MV-4-11 (cell line): ENCODE measurements around the gene TALDO1.
A peak's percentile ranks its signal among the peaks of the same experiment; 100 is the strongest.

Experiments
- DNase-seq: peaks from one replicate; lab custom pipeline; 2025; lab: John Stamatoyannopoulos, UW

Gene TALDO1

DNA sequence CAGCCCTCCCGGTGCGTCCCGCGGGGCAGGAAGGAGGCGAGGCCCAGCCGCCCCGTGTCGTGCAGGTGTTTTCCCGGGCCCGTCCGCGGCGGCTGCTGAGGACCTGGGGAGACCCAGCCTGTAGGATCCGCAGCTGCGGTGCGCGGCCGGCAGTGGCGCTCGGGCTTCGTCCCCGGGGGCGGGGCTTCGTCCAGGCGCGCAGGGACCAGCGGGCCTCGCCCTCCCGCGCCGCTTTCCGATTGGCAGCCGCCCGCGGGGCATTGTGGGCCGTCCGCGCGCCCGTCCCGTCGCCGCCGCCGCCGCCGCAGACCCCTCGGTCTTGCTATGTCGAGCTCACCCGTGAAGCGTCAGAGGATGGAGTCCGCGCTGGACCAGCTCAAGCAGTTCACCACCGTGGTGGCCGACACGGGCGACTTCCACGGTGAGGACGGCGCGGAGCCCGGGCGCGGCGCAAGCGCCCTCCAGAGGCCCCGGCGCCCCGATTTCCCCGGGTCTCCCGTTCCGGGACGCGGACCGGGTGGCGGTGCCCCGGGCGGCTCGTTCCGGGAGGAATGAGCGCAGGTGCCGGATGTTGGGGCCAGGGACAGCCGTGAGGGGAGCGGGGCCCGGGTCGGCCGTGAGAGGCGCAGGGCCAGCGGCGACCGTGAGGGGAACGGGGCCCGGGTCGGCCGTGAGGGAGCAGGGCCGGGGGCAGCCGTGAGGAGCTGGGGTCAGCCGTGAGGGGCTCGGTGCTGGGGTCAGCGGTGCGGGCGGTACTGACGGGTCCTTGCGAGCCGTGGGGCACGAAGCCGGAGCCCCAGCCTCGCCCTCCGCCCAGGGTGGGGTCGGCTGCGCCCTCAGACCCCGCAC is at the start of gene TALDO1:
TSS of gene TALDO1 (plus strand) at position 307 of the 849 bp plus-strand sequence. CDS start at position 325, 18 bp downstream.
- DNase-seq: peak; percentile 75

DNA sequence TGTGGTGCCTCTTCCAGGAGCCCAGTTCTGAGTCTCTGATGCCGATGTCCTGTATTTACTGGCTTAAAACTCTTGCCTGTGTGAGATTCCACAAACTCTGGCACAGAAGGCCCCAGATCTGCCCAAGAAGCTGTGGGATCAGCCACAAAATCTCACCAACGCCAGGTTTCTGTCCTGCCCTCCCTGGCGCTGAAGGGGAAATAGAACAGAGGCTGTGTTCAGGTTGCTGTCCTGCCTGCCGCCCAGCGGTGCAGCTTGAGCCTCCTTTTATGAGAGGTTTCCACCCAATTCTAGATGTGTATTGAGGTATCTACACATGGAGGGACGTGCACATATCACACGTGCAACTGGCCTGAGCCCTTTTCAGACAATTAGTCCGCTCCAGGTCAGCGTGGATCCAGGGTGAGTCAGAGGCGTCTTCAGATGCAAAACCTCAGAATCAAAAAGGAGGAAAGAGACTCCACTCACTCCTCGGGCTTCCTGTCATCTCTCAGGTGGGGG is 49.4 kb upstream of the TALDO1 start:
- peak; percentile 56 for DNase-seq

DNA sequence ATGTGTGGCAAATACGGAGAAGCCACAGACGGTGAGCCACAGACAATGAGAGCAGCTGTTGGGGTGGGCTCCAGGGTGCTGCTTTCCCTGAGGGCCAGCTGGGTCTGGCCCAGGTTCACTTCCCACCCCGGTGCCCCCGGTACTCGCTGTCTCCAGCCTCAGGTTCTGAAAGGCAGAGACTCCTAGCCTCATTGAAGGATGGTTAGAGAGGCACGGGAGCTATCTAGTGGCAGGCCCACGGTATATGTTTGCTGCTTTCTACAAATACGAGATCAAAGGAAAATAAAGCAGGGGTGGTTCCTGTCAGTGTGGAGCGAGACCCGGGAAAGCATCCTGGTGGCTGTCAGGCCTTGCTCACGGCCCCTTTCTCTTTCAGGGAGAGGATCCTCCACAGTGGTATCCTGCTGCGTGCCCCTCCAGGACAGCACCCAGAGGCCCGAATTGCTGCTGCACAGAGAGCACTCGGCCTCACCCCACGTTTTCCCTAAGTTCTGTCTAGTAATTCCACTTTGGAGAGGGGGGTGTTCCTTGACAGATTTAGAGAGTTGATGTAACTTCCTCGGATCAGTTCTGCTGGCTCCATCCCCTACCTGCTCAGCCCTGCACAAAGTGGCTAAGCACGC is 48.7 kb upstream of the TALDO1 start:
- no peak for DNase-seq

DNA sequence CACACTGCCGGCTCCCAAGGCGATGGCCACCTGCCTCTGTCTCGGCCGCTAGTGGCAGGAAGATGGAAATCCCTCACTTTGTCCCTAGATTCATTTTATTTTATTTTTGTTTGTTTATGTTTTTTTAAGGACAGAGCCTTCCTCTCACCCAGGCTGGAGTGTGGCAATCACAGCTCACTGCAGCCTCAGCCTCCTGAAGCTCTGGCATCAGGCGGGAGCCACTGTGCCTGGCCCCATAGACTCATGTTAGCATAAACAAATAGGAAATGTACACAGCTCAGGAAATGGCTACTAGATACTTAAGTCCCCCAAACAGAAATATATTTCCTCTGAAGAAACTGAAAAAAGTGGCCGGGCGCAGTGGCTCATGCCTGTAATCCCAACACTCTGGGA is 48.2 kb upstream of the TALDO1 start:
- no peak for DNase-seq

DNA sequence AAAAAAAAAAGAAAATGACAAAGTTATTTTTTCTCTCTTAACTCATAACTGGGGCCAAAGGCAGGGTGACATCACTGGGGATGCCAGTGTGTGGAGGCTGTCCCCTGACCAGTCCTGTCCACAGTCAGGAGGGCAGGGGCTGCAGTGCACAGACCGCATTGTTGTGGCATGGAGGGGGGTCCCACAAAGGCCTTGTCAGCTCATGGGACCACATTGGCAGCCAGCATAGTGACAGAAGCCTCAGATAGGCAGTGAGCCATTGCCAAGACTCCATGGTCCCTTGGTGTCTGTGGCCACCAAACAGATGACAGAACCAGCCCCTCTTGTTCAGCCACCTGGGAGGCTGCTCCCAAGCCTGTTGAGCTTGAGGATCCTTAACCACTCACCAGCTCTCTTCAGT is 47.5 kb upstream of the TALDO1 start:
- DNase-seq: no peak

DNA sequence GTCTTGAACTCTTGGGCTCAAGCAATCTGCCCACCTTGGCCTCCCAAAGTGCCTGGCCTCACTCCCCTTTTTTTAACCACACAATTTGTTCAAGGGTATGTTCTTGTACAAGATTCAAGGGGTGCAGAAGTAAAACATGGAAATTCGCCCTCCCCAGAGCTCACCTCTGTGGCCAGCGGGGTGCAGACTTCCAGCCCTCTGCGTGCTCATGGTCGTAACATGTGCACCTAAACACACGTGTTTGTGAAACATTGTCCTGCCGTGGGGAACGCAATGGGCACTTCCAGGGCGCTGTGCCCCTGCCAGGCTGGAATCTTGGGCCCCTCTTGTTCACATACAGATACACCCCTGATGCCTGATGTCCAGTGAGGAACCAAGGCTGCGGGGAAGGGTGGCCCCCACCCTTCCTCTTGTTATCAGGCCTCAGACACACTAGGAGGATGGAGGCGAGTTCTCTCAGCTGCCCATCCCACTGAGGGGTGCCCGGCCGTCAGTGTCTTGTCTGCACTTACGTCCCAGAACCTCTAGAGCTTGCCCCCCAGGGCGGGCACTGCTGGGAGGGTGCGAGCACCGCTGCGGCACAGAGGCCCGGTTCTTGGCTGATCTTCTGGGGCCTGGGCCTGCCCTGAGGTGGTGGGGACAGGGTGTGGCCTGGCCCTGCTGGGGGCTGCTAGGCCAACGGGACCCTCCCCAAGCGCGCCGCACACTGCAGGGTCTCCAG is 45.4 kb upstream of the TALDO1 start:
- no peak for DNase-seq

DNA sequence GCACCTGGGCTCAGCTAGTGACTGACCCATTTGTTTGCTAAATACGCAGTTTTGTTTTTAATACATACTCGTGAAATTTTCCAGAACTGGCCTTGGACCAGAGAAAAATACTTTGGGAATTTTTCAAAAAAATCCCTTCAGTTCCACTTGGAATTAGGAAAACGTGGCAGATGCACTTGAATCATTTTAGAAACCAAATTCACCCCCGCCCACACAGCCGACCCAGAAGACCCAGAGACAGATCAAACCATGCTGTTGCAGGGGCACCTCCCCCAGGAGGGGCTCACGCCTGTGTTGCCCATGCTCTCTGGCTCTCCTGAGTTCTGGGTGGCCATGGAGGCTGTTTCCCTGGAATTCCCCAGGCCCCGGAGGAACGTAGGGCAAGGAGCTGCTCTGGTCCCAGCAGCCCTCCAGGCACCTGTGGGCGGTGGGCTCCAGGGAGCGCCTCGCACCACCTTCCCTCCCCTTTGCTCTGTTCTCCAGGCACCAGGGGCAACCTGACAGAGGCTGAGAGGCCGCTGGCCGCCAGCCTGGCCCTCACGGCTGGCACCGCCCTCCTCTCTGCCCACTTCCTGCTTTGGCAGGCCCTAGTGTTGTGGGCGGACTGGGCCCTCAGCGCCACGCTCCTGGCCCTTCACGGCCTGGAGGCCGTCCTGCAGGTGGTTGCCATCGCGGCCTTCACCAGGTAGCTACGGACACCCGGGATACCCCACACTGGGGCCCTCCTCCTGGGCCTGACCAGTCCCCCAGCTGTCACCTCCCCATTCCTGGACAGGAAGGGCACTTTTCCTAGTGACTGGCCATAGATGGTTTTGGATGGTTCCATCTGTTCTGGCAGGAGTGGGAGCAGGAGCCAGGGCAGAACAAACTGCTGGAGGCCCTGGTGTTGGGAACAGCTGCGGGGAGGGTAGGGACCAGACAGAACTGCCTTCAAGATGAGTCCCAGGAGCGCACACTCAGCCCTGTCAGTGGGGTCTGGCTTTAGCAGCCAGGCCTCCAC is 44.5 kb upstream of the TALDO1 start:
- no peak for DNase-seq

DNA sequence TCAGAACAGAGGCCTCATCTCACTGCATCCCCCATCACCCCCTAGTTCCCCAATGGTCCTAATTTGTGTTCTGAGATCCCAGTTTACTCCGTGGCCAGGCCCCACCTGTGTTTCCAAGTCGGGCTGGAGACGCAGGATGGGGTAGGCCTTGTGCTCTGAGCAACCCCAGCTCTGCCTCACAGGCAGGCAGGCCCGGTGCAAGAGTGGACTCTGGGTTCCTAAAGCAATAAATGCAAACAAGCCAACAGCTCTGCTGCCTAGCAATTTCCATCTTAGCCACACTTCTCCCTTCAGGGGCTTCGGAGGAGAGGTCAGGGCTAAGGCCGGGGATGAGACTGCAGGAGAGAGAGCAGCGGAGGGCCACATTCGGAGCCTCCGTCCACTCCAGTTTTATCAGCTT is 43.8 kb upstream of the TALDO1 start:
- DNase-seq: no peak

DNA sequence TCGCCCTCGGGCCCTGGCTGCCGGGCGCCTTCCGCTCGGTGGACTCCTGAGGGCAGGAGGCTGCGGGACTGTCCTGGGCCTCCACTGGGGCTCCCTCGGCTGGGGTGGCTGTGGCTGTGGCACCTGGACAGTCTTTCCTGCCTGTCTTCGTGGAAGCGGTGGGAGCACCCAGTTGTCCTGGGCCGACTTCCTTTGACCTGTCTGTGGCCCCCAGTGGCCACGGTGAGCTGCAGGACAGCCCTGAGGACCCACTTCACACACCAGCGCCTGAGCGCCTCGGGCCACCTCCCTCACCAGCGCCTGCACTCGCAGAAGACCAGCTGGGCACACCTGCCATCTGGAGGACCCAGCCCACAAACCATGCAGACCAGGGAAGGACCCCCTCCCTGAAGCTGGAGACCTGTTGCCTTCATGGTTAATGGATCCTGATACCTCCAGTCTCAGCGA is 43.0 kb upstream of the TALDO1 start:
- DNase-seq: no peak

DNA sequence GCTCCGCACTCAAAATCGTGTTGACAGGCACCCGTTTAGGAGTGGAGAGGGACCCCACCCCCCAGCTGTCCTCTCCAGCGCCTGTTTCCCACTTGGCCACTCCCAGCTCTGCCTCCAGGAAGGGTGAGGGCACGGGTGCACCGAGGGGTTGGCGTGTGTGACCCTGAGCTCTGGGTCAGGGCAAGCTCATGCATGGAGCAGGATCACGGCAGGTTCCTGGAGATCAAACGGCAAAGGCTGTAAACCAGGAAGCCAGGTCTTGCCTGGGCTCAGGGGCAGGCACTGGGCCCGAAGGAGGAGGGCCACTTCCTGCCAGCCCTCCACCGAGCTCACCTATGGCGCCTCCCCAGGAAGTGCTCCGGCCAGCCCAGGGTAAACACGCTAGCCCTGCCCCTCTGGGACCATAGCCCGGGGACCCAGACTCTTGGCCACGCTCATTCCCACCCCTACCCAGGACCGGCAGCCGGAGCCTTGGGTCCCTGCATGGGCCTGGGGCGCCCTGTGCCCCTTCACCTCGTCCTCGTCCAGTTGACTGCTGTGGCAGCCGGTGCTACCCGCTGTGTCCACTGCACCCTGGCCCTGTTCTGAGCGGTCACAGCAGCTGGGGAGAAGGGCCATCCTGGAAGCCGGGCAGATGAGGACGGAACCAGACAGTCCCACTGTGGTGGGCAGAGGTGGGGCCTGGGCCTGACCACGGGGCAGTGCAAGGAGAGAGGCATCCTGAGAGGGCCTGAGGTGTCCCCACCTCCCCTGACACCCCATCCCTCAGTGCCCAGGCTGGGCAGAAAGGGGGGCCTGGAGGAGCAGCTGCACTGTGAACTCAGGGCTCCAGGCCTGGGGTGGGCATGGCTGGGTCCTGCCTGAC is 42.3 kb upstream of the TALDO1 start:
- no peak for DNase-seq

DNA sequence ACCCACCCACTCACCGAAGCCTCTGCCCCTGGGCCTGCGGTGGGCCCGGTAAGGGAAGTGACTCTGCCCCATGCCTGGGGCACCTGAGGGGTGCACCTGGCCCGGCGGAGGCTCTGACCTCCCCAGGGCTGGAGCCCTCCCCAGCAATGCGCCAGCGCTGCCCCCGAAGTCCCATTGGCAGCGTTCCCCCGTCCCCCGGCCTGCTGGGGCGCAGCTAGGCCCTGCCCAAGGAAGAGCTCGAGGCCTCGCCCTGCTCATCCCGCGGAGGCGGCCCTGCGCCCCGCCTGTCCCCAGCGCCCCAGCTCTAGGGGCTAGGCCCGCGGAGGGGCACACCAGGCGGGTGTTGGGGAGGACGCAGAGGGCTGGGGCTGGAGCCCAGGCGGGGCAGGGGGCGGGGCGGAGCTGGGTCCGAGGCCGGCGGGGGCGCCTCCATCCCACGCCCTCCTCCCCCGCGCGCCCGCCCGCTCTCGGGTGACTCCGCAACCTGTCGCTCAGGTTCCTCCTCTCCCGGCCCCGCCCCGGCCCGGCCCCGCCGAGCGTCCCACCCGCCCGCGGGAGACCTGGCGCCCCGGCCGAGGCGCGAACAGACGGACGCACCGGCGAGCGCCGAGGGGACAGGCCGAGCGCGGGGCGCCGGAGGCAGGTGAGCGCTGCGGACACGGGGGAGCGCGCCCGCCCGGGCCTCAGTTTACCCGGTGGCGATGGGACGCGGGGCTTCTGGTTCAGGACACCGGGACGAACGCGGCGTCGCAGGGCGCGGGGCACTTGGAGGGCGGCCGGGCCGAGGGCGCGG is 41.4 kb upstream of the TALDO1 start, which contains the start of gene EPS8L2:
TSS of gene EPS8L2 (plus strand) at position 586 of the 793 bp plus-strand sequence. CDS start 3,177 bp downstream, outside the sequence.
- DNase-seq: no peak

DNA sequence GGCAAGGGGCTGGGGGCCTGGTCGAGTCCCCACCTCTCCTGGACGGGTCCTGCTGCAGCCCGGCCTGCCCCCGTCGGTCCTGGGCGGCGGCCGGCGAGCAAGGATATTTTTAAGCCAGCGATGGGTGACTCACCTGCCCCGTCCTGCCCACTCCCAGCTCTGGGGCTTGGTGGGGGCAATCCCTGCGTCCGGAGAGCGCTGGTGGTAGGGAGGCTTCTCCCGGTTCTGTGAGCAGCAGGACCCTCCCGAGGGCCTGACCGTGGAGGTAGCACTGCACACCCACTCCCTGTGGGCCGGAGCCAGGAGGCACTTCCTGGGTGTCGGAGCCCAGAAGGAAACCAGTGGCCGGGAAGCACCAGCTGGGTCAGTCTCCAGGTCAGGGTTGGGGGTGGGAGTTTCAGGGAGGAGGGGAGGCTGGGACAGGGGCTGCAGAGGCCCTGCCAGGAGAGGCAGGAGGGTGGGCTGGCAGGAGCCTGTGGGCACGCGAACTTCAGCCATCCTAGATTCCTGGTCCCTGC is 40.8 kb upstream of the TALDO1 start:
- DNase-seq: no peak

DNA sequence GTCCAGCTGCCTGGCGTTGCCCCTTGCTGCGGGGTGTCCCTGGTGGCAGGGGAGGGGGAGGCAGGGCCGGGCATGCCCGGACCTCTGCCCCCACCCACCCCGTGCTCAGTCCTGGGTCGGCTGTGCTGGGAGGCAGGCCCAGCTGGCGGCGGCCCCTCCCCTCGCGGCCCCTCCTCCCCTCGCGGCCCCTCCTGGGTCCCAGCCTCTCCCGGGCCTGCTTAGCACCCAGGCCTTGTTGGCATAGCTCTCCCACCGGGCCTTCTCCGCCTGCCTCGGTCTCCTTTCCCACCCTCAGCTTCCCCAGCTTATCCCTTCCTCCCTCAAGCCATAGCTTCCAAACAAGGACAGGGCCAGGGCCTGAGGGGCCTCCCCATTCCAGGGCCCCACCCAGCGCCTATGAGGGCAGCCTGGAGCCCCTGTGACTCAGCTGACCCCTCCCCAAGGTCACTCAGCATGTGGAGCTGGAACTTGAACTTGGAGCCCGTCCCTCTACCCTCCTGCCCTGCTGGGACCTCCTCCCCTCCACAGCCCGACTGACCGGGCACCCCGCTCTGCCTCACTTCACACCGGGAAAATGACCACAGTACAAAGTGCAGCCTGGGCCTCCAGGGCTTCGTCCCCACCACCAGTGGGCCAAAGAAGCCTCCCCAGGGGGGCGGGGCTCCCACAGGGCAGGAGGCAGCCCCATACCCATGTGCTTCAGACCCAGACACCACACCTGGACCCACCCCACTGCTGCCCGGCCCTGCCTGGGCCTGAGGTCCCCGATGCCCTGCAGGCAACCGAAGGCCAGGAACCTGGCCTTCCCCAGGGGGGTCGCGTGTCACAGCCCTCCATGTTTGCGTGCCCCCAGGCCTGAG is 40.1 kb upstream of the TALDO1 start:
- no peak for DNase-seq

DNA sequence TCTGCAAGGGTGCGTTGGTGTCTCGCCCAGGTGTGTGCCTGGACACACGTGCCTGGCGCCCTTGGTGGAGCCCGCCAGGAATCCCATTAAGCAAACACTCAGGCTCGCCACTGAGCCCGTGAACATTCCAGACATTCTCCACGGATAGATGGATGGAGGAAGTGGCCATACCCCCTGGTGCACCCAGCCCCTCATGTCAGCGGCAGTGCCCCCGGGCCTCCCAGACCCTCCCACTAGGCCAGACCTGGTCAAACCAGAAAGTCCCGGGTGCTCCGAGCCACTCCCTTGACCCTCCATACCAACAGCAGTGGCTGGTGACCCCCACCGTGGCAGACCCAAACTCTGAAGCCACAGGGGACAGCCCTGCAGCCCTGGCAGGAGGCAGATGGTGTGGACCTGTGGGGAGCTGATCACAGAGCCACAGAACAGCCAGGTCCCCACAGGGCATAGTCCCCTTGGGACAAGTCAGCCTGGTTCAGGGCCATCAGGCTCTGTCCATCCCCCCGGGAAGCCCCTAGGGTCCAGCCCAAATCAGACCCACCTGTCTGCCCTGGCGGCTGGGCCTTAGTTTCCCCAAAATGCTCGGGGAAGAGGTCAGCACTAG is 39.3 kb upstream of the TALDO1 start:
- DNase-seq: no peak

DNA sequence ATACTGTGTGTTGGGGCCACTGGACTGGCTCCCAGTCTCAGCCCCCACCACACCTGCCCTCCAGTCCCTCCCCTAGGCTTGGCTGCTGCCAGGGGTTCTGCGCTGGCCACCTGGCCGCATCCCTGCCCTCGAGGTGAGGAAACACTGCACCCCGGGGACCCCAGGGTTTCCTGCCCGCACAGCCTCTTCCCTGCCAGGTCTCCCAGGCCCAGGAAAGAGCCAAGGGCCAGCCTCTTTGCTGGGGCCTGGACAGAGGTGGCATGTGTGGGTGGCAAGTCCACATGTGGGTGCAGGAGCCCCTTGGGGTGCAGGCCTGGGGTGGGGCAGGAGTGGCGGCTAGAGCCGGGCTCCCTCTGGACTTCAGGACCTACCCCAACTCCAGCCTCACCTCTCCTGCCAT is 38.8 kb upstream of the TALDO1 start:
- no peak for DNase-seq

DNA sequence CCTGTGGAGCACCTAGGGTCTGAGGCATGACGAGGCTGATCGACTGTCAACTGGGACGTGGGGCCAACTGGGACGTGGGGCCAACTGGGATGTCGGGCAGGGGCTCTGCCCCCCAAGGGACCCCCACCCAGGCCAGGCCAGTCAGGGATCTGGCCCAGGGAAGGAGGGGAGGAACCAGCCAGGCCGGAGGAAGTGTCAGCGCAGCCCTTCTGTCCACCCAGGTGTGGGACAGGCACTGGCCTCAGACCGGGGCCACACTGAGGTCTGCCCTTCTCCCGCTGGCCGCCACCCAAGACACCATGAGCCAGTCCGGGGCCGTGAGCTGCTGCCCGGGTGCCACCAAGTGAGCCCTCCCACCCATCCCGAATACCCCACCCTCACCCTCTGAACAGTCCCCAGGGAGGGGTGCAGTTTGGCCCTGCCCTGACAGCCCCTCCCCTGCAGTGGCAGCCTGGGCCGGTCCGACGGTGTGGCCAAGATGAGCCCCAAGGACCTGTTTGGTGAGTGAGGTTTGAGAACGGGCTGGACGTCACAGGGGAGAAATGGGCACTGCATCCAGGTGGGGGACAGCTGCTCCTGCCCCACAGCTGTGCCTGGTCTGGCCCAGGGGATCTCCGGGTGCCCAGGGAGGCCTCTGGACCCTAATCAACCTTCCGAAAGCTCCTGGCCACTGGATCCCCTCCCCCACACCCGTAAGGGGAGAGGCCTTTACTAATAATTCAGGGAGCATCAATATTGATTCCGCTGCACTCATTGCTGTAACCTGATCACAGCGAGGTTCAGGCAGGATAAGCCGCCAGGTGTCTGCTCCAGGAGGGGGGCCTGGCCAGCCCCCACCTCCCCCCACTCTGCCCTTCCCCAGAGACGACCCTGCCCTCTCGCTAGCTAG is 37.9 kb upstream of the TALDO1 start:
- DNase-seq: no peak

DNA sequence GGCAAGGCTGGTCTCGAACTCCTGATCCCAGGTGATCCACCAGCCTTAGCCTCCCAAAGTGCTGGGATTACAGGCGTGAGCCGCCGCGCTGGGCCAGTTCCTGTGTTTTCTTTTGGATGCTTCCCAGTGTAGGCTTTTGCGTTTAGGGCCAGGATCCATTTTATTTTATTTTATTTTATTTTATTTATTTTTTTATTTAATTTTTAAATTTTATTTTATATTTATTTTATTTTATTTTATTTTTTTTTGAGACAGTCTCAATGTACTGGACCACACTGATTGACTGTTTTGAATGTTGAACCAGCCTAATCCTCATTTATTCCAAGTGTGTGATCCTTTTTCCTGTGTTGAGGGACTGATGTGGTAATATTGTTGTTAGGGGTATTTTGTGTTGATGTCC is 32.8 kb upstream of the TALDO1 start:
- DNase-seq: no peak
